HUDEP-2 (cell line): Measurements from ENCODE around the gene PIEZO2.
"Not testable (repeated sequence)": the region's sequence is repeated elsewhere in the genome, so short reads cannot be mapped to it uniquely, and the experiment has no call there.

ENCODE experiments used
- DNase-seq, 76 experiments: peaks; one replicate each; lab custom pipeline; 2025; ENCODE audit not compliant: unreplicated experiment in 76 of 76; lab: John Stamatoyannopoulos, UW

PIEZO2 gene

GRCh38 chr18:11153097-11153496 is 3.7 kb upstream of the PIEZO2 start:
- DNase-seq: no peak

- DNase-seq: no peak
Measured at GRCh38 chr18:11150271-11150615, 874 bp upstream of the PIEZO2 start.

- no peak for DNase-seq
Measured at GRCh38 chr18:11148680-11149440, 509 bp downstream of the PIEZO2 start.

- DNase-seq: no peak
Measured at GRCh38 chr18:11147962-11148679, 1.2 kb downstream of the PIEZO2 start.

GRCh38 chr18:11147371-11147951 is 1.9 kb downstream of the PIEZO2 start:
- no peak for DNase-seq

- DNase-seq: no peak
Measured at GRCh38 chr18:11146947-11147345, 2.4 kb downstream of the PIEZO2 start.

- no peak for DNase-seq
Measured at GRCh38 chr18:11146238-11146946, 3.0 kb downstream of the PIEZO2 start.

- DNase-seq: no peak
Measured at GRCh38 chr18:11145413-11146191, 3.8 kb downstream of the PIEZO2 start.

- no peak for DNase-seq
Measured at GRCh38 chr18:11137400-11137799, 12.0 kb downstream of the PIEZO2 start.

GRCh38 chr18:11136241-11136640 is 13.1 kb downstream of the PIEZO2 start:
- DNase-seq: no peak

- DNase-seq: no peak
Measured at GRCh38 chr18:11134940-11135339, 14.4 kb downstream of the PIEZO2 start.

- DNase-seq: not testable (repeated sequence)
Measured at GRCh38 chr18:11129059-11129458, 20.3 kb downstream of the PIEZO2 start.

GRCh38 chr18:11125492-11126315 is 23.7 kb downstream of the PIEZO2 start:
- no peak for DNase-seq

GRCh38 chr18:11124054-11124453 is 25.3 kb downstream of the PIEZO2 start:
- DNase-seq: no peak

- no peak for DNase-seq
Measured at GRCh38 chr18:11121443-11121849, 27.9 kb downstream of the PIEZO2 start.

GRCh38 chr18:11119959-11120587 is 29.3 kb downstream of the PIEZO2 start:
- no peak for DNase-seq

GRCh38 chr18:11119550-11119949 is 29.8 kb downstream of the PIEZO2 start:
- no peak for DNase-seq

GRCh38 chr18:11118051-11118766 is 31.2 kb downstream of the PIEZO2 start:
- DNase-seq: no peak

- DNase-seq: no peak
Measured at GRCh38 chr18:11115276-11115675, 34.1 kb downstream of the PIEZO2 start.
